ENCODE measurements around the gene SCIN. TPM values are rescaled to one million over a fixed set of nuclear protein-coding genes. Genes with fewer than 3 reads are reported as not detected.

Gene SCIN
- polyA plus RNA-seq, 1 donor (not counting 4 experiments of a cell fraction or from before 2014, with no cell fraction given): not detected

DNA sequence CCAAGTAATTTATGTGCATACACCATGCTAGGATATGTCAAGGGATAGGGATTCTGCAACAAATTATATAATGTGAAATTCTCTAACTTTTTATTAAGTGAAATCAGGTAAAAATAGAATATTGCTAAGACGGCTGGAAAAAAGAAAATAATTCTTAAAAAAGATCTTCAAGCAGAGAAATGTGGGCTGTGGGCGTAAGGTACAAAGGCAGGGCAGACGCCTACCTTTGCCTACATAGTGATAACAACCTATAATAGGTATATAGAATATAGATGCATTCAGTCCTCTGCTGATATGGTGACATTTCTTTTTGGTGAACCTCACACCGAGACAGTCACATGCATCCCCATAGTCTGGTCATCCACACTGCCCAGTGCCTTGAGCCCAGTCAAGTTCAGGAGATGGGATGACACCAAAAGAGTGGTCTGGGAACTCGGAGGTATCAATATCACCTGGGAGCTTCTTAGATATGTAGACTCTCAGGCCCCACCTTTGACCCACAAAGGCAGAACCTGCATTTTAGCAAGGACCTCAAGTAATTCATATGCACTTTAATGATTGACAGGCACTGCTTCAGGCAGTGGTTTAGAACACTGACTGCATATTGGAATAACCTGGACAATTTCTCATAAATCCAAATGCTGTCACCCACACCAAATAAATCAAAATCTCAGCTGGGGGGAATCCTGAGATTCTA is 59.4 kb downstream of the SCIN start:
- FAIRE-seq (no peak), DNase-seq (ENCODE audit: low read depth, low spot score) (no peak)
- Histone ChIP-seq H3K36me3 (ENCODE audit: control insufficient read depth in 2 of 2, extremely low read depth in 1 of 2, insufficient read depth in 2 of 2, low read length in 2 of 2) (no peaks in the 10 kb centered on the region), H3K27ac (ENCODE audit: control insufficient read depth, insufficient read depth, low read length) (no peak overlapping the region), H3K9me1 (ENCODE audit: control insufficient read depth, extremely low read depth, insufficient read depth, low read length) (no peaks in the 10 kb centered on the region), H4K20me1 (ENCODE audit: control insufficient read depth, extremely low read depth, insufficient read depth, low read length) (no peaks in the 10 kb centered on the region), H3K4me2 (ENCODE audit: control insufficient read depth, extremely low read depth, insufficient read depth, low read depth, low read length) (no peak overlapping the region), H3K9ac (ENCODE audit: control insufficient read depth, extremely low read depth, insufficient read depth, low read length) (no peak overlapping the region), H2AFZ (ENCODE audit: control insufficient read depth, low read length) (no peak overlapping the region), H3K79me2 (ENCODE audit: control insufficient read depth, insufficient read depth, low read length) (no peaks in the 10 kb centered on the region), H3K9me3 (ENCODE audit: control insufficient read depth, low read depth, low read length) (no peaks in the 10 kb centered on the region), H3K27me3 (ENCODE audit: control insufficient read depth, extremely low read depth, insufficient read depth, low read length) (no peaks in the 10 kb centered on the region), H3K4me1 (ENCODE audit: control insufficient read depth, extremely low read depth, insufficient read depth, low read length) (no peaks in the 10 kb centered on the region), H3K4me3 (ENCODE audit: control insufficient read depth in 2 of 3, extremely low read depth in 1 of 3, insufficient read depth in 2 of 3, low read depth in 1 of 3, low read length in 3 of 3) (no peak overlapping the region)
- dilution Hi-C loops (cut with MboI; ENCODE audit: extremely low pct_ligation_motif_present, low sequenced_read_pairs): no loop called here
- TF ChIP-seq, protein P1, sequence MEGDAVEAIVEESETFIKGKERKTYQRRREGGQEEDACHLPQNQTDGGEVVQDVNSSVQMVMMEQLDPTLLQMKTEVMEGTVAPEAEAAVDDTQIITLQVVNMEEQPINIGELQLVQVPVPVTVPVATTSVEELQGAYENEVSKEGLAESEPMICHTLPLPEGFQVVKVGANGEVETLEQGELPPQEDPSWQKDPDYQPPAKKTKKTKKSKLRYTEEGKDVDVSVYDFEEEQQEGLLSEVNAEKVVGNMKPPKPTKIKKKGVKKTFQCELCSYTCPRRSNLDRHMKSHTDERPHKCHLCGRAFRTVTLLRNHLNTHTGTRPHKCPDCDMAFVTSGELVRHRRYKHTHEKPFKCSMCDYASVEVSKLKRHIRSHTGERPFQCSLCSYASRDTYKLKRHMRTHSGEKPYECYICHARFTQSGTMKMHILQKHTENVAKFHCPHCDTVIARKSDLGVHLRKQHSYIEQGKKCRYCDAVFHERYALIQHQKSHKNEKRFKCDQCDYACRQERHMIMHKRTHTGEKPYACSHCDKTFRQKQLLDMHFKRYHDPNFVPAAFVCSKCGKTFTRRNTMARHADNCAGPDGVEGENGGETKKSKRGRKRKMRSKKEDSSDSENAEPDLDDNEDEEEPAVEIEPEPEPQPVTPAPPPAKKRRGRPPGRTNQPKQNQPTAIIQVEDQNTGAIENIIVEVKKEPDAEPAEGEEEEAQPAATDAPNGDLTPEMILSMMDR (optimal IDR thresholded peaks at IDR 0.05 in 1 of 3, IDR thresholded peaks at IDR 0.05 in 1 of 3, conservative IDR thresholded peaks at IDR 0.05 in 1 of 3; ENCODE audit: extremely low read depth in 1 of 3, insufficient read depth in 2 of 3, low read length in 3 of 3): no peak
- TF ChIP-seq EZH2 (IDR thresholded peaks at IDR 0.05; ENCODE audit: low read length): no peak

DNA sequence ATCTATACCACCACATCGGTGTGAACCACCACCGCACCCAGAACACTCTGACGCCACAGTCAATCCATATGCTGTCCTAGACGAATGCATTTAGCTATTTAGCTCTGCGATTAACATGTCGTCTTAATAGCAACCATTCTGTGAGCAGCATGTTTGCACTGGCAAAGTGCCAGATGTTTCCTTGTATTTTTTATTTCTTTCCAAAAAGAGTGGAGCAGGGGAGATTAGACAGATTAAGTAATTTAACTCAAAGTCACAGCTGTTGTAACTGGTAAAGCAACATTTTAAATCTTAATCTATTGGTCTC is 59.9 kb downstream of the SCIN start:
- no peak overlapping the region for H2AFZ ChIP-seq (ENCODE audit: control insufficient read depth, low read length)
- FAIRE-seq (no peak), DNase-seq (ENCODE audit: low read depth, low spot score) (no peak)
- no peaks in the 10 kb centered on the region for H3K36me3 ChIP-seq (ENCODE audit: control insufficient read depth in 2 of 2, extremely low read depth in 1 of 2, insufficient read depth in 2 of 2, low read length in 2 of 2)
- H3K4me1 ChIP-seq (ENCODE audit: control insufficient read depth, extremely low read depth, insufficient read depth, low read length): no peaks in the 10 kb centered on the region
- H3K27me3 ChIP-seq (ENCODE audit: control insufficient read depth, extremely low read depth, insufficient read depth, low read length): no peaks in the 10 kb centered on the region
- TF ChIP-seq, protein P1 (optimal IDR thresholded peaks at IDR 0.05 in 1 of 3, IDR thresholded peaks at IDR 0.05 in 1 of 3, conservative IDR thresholded peaks at IDR 0.05 in 1 of 3; ENCODE audit: extremely low read depth in 1 of 3, insufficient read depth in 2 of 3, low read length in 3 of 3): no peak
- no peak for TF ChIP-seq EZH2 (IDR thresholded peaks at IDR 0.05; ENCODE audit: low read length)
- no peaks in the 10 kb centered on the region for H4K20me1 ChIP-seq (ENCODE audit: control insufficient read depth, extremely low read depth, insufficient read depth, low read length)
- no peak overlapping the region for H3K4me3 ChIP-seq (ENCODE audit: control insufficient read depth in 2 of 3, extremely low read depth in 1 of 3, insufficient read depth in 2 of 3, low read depth in 1 of 3, low read length in 3 of 3)
- dilution Hi-C loops (cut with MboI; ENCODE audit: extremely low pct_ligation_motif_present, low sequenced_read_pairs): no loop called here
- no peaks in the 10 kb centered on the region for H3K79me2 ChIP-seq (ENCODE audit: control insufficient read depth, insufficient read depth, low read length)
- no peak overlapping the region for H3K27ac ChIP-seq (ENCODE audit: control insufficient read depth, insufficient read depth, low read length)
- no peak overlapping the region for H3K4me2 ChIP-seq (ENCODE audit: control insufficient read depth, extremely low read depth, insufficient read depth, low read depth, low read length)
- no peaks in the 10 kb centered on the region for H3K9me3 ChIP-seq (ENCODE audit: control insufficient read depth, low read depth, low read length)
- H3K9ac ChIP-seq (ENCODE audit: control insufficient read depth, extremely low read depth, insufficient read depth, low read length): no peak overlapping the region
- H3K9me1 ChIP-seq (ENCODE audit: control insufficient read depth, extremely low read depth, insufficient read depth, low read length): no peaks in the 10 kb centered on the region
